Thyroid gland (tissue), 4 donors: ENCODE results near the gene EYA4.

Experiments used
- POLR2A ChIP-seq, 2 donors: fragments of 450-650 bp; IDR thresholded peaks; one replicate each; pipeline ENCODE4 v1.6.1; 2017; ENCODE audit warnings: antibody characterized with exemption in 2 of 2, mild to moderate bottlenecking in 2 of 2, moderate library complexity in 1 of 2
- TF ChIP-seq, protein P1 (sequence below), 6 experiments: fragments of 200-600 bp in 3 of 6; fragments of 450-650 bp in 3 of 6; sonication (generic) in 3 of 6; IDR thresholded peaks; one replicate each; pipeline ENCODE4 v1.5.1; 2016 to 2019; ENCODE audit warnings: antibody characterized with exemption in 6 of 6, mild to moderate bottlenecking in 2 of 6, inconsistent platforms in 1 of 6, moderate library complexity in 1 of 6

DNA sequence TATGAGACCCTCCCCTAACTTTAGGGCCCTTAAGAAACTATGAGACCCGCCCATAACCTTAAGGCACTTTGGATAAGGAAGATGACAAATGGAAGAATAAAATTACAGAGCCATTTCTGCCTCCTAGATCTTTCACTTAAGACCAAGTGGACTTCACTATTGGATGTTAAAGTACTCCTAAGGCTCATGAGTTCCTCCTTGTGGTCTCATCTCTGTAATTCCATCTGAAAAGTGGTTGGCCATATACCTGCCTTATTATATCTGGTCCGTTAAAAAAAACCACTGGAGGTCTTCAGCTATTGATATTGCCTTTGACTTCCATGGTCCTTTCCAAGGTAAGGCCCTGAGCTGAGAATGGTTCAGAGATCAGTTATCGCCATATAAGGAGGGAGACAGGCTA is 310.3 kb downstream of the EYA4 start:
- TF ChIP-seq, protein P1, sequence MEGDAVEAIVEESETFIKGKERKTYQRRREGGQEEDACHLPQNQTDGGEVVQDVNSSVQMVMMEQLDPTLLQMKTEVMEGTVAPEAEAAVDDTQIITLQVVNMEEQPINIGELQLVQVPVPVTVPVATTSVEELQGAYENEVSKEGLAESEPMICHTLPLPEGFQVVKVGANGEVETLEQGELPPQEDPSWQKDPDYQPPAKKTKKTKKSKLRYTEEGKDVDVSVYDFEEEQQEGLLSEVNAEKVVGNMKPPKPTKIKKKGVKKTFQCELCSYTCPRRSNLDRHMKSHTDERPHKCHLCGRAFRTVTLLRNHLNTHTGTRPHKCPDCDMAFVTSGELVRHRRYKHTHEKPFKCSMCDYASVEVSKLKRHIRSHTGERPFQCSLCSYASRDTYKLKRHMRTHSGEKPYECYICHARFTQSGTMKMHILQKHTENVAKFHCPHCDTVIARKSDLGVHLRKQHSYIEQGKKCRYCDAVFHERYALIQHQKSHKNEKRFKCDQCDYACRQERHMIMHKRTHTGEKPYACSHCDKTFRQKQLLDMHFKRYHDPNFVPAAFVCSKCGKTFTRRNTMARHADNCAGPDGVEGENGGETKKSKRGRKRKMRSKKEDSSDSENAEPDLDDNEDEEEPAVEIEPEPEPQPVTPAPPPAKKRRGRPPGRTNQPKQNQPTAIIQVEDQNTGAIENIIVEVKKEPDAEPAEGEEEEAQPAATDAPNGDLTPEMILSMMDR (IDR thresholded peaks at IDR 0.05): no peak
- no peak for TF ChIP-seq POLR2A (IDR thresholded peaks at IDR 0.05)
